PC-3 (cell line): ENCODE measurements around the gene BTN1A1. TPM values are rescaled to one million over a fixed set of nuclear protein-coding genes. Genes with fewer than 3 reads are reported as not detected.
A peak's percentile ranks its signal among the peaks of the same experiment; 100 is the strongest.

Experiments
- ATAC-seq: fragments of 200-7000 bp; cut with Tn5 transposase; 2 replicates; pipeline ENCODE4 v1.9.1; 2020; ENCODE audit warnings: mild to moderate bottlenecking, moderate library complexity
- BruUV-seq: library from RNA; stranded (reverse); fragments of 400-500 nt; replicated peaks from 2 replicates; lab custom pipeline; 2021; lab: Mats Ljungman, UMichigan
- CTCF ChIA-PET: fragments of 300-600 bp; sonication (Branson Sonifier 250); formaldehyde crosslinking; loops from one replicate; lab custom pipeline; 2022; ENCODE audit warnings: antibody characterized with exemption; lab: Charles Lee
- POLR2A ChIA-PET: fragments of 300-600 bp; sonication (Branson Sonifier 250); formaldehyde crosslinking; loops from one replicate; lab custom pipeline; 2022; ENCODE audit warnings: antibody characterized with exemption; ENCODE audit not compliant: unreplicated experiment; lab: Charles Lee
- DNase-seq: peaks from one replicate; pipeline ENCODE4 v3.0.0-alpha.2; 2015
- H2AFZ ChIP-seq: fragments of 300-600 bp; sonication (generic); 2 replicates; pipeline ENCODE4 v1.6.0; 2016; ENCODE audit warnings: antibody characterized with exemption, low read length
- H3F3A ChIP-seq: fragments of 300-600 bp; sonication (generic); one replicate; pipeline ENCODE4 v1.6.0; 2017; ENCODE audit warnings: antibody characterized with exemption, low read length, control low read depth, mild to moderate bottlenecking; ENCODE audit not compliant: unreplicated experiment
- H3K27ac ChIP-seq: fragments of 300-600 bp; sonication (generic); 2 replicates; pipeline ENCODE4 v1.5.1; 2016; ENCODE audit warnings: mild to moderate bottlenecking, low read length
- H3K27me3 ChIP-seq: fragments of 300-600 bp; sonication (generic); 2 replicates; pipeline ENCODE4 v1.6.1; 2016; ENCODE audit warnings: low read length, mixed read lengths
- H3K36me3 ChIP-seq: fragments of 300-600 bp; sonication (generic); 2 replicates; pipeline ENCODE4 v1.6.1; 2016; ENCODE audit warnings: low read depth, mixed run types, low read length, mixed read lengths
- H3K4me1 ChIP-seq: fragments of 300-600 bp; sonication (generic); 2 replicates; pipeline ENCODE4 v1.5.1; 2016; ENCODE audit warnings: low read length; ENCODE audit not compliant: insufficient read depth
- H3K4me2 ChIP-seq: fragments of 300-600 bp; sonication (generic); 2 replicates; pipeline ENCODE4 v1.6.0; 2016; ENCODE audit warnings: low read length
- H3K4me3 ChIP-seq: fragments of 300-600 bp; sonication (generic); 2 replicates; pipeline ENCODE4 v1.5.1; 2016; ENCODE audit warnings: mild to moderate bottlenecking, low read length, mixed read lengths
- H3K79me2 ChIP-seq: fragments of 300-600 bp; sonication (generic); 2 replicates; pipeline ENCODE4 v1.6.1; 2017; ENCODE audit warnings: low read length, mixed read lengths
- H3K9ac ChIP-seq: fragments of 300-600 bp; sonication (generic); 2 replicates; pipeline ENCODE4 v1.6.0; 2016; ENCODE audit warnings: mild to moderate bottlenecking, low read length
- H3K9me2 ChIP-seq: fragments of 300-600 bp; sonication (generic); replicated peaks from 2 replicates; pipeline ENCODE4 v1.6.1; 2016; ENCODE audit warnings: mixed run types, low read length, mixed read lengths
- H3K9me3 ChIP-seq: fragments of 300-600 bp; sonication (generic); 2 replicates; pipeline ENCODE4 v1.6.1; 2016; ENCODE audit warnings: low read length, mixed read lengths
- H4K20me1 ChIP-seq: fragments of 300-600 bp; sonication (generic); 2 replicates; pipeline ENCODE4 v1.6.1; 2016; ENCODE audit warnings: low read length, mixed read lengths
- CTCF ChIP-seq: fragments of 300-600 bp; sonication (generic); conservative IDR thresholded peaks from 2 replicates; pipeline ENCODE4 v1.5.1; 2017; ENCODE audit warnings: antibody characterized with exemption, low read depth, mild to moderate bottlenecking, low read length
- EZH2 ChIP-seq: fragments of 300-600 bp; sonication (generic); IDR thresholded peaks from one replicate; pipeline ENCODE4 v1.6.1; 2017; ENCODE audit warnings: antibody characterized with exemption, mild to moderate bottlenecking, low read length; ENCODE audit not compliant: unreplicated experiment
- EZH2phosphoT487 ChIP-seq: fragments of 300-600 bp; sonication (generic); IDR thresholded peaks from 2 replicates; pipeline ENCODE4 v1.6.1; 2018; ENCODE audit warnings: mild to moderate bottlenecking, antibody characterized with exemption, low read length, borderline replicate concordance
- intact Hi-C: fragments of 100-400 bp; cut with micrococcal nuclease; formaldehyde crosslinking; loops from 2 replicates; pipeline ENCODE4 v1.9.0; 2023
- total RNA-seq: library from RNA; depleted of rRNA; stranded (reverse); fragments of >200 nt; gene quantifications from 2 replicates; pipeline ENCODE4 v1.2.3, GENCODE V29; 2014

BTN1A1 gene
- total RNA-seq, 1 experiment from 2014 or later, result not detected

GRCh38 chr6:26475823-26476729 lies 24.0 kb upstream of the BTN1A1 start:
- TF ChIP-seq EZH2 (no peak), EZH2phosphoT487 (no peak), CTCF (no peak)

GRCh38 chr6:26476896-26477295 lies 23.2 kb upstream of the BTN1A1 start:
- no peak for ATAC-seq

More at GRCh38 chr6:26475823-26476729, 24.0 kb upstream of the BTN1A1 start:
- DNase-seq (peak; percentile 59), ATAC-seq (peak; percentile 23)
- Histone ChIP-seq H3K4me2 (peak overlapping the region; percentile 48), H3K36me3 (no peaks in the 10 kb centered on the region), H3K27ac (peak overlapping the region; percentile 8; the same call in 1 of the 2 replicates), H4K20me1 (no peaks in the 10 kb centered on the region), H3K27me3 (no peaks in the 10 kb centered on the region), H3K4me3 (peak overlapping the region; percentile 10; the same call in 1 of the 2 replicates), H3K9me2 (no peaks in the 10 kb centered on the region), H3K4me1 (peaks cover 30% of the 10 kb centered on the region), H2AFZ (peak overlapping the region; percentile 6; the same call in 1 of the 2 replicates), H3K9me3 (no peaks in the 10 kb centered on the region), H3K9ac (no peak overlapping the region), H3F3A (no peaks in the 10 kb centered on the region), H3K79me2 (no peaks in the 10 kb centered on the region)
- ChIA-PET POLR2A (interaction anchor here (0.6 kb wide), 1 partner anchor 1144 kb away, joined by 3 read pairs; no protein-coding TSS in a partner anchor), CTCF (no interaction called here)
- intact Hi-C loops, result no loop called here
- BruUV-seq, result no TSS peak

More at GRCh38 chr6:26476896-26477295, 23.2 kb upstream of the BTN1A1 start:
- intact Hi-C loops, result no loop called here
- DNase-seq, result no peak
- no peak overlapping the region for H3K27ac ChIP-seq
- no peak for TF ChIP-seq CTCF
- TF ChIP-seq EZH2phosphoT487, result no peak
- no peak for TF ChIP-seq EZH2
- H3K36me3 ChIP-seq, result no peaks in the 10 kb centered on the region
- no peaks in the 10 kb centered on the region for H3K9me2 ChIP-seq
- H2AFZ ChIP-seq, result no peak overlapping the region
- peaks cover 30% of the 10 kb centered on the region for H3K4me1 ChIP-seq
- H3K4me2 ChIP-seq, result no peak overlapping the region
- H3K9me3 ChIP-seq, result no peaks in the 10 kb centered on the region
- ChIA-PET CTCF (no interaction called here), POLR2A (interaction anchor here (0.6 kb wide), 1 partner anchor 1144 kb away, joined by 3 read pairs; no protein-coding TSS in a partner anchor)
- no TSS peak for BruUV-seq
- no peaks in the 10 kb centered on the region for H3K27me3 ChIP-seq
- H3K9ac ChIP-seq, result no peak overlapping the region
- no peaks in the 10 kb centered on the region for H3K79me2 ChIP-seq
- no peaks in the 10 kb centered on the region for H4K20me1 ChIP-seq
- H3F3A ChIP-seq, result no peaks in the 10 kb centered on the region
- no peak overlapping the region for H3K4me3 ChIP-seq
